ENCODE results near the gene TCP11L2.

TCP11L2 gene

DNA sequence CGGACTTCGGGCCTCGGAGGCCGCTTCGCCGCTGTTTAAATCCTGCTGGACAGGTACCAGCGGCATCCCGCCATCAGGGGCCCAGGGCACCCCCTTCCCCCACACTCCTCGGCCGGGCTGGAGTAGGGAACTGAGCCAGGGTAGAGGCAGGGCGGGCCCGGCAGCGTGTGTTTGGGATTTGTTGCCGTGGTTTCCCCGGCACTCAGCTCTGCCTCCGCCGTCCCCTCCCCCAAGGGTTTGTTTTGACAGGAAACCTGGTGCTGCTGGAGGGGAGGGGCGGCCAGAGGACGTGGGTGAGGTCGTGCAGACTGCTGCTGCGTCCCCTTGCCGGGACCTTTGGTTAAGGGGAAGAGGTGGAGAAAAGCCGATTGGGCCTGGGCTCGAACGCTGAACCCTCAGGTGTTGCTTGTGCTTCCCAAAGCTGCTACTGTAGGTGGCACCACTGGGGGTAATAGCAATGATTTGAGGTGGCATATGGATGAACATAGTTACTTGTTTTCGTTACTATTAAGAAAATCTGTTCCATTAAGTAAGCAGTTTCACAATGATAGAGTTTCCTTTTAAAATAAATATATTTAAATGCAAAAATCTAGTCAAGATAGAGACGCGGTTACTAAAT is 778 bp downstream of the TCP11L2 start:
- in situ Hi-C loops (cut with MboI; ENCODE audit: low pct_unique_long_range_greater_than_20kb, low sequenced_read_pairs, unreplicated experiment): no loop called here
- peak; percentile 52 for DNase-seq (ENCODE audit: low spot score)
- TF ChIP-seq, protein P1, sequence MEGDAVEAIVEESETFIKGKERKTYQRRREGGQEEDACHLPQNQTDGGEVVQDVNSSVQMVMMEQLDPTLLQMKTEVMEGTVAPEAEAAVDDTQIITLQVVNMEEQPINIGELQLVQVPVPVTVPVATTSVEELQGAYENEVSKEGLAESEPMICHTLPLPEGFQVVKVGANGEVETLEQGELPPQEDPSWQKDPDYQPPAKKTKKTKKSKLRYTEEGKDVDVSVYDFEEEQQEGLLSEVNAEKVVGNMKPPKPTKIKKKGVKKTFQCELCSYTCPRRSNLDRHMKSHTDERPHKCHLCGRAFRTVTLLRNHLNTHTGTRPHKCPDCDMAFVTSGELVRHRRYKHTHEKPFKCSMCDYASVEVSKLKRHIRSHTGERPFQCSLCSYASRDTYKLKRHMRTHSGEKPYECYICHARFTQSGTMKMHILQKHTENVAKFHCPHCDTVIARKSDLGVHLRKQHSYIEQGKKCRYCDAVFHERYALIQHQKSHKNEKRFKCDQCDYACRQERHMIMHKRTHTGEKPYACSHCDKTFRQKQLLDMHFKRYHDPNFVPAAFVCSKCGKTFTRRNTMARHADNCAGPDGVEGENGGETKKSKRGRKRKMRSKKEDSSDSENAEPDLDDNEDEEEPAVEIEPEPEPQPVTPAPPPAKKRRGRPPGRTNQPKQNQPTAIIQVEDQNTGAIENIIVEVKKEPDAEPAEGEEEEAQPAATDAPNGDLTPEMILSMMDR (IDR thresholded peaks at IDR 0.05; ENCODE audit: extremely low read depth, insufficient read depth, missing control alignments): no peak

GRCh38 chr12:106304001-106304421 is 1.5 kb downstream of the TCP11L2 start:
- in situ Hi-C loops (cut with MboI; ENCODE audit: low pct_unique_long_range_greater_than_20kb, low sequenced_read_pairs, unreplicated experiment): no loop called here
- no peak for DNase-seq (ENCODE audit: low spot score)
- TF ChIP-seq, protein P1 (IDR thresholded peaks at IDR 0.05; ENCODE audit: extremely low read depth, insufficient read depth, missing control alignments): no peak

GRCh38 chr12:106304797-106305196 is 2.3 kb downstream of the TCP11L2 start:
- TF ChIP-seq, protein P1 (IDR thresholded peaks at IDR 0.05; ENCODE audit: extremely low read depth, insufficient read depth, missing control alignments): no peak
- in situ Hi-C loops (cut with MboI; ENCODE audit: low pct_unique_long_range_greater_than_20kb, low sequenced_read_pairs, unreplicated experiment): no loop called here
- no peak for DNase-seq (ENCODE audit: low spot score)

- no peak for DNase-seq (ENCODE audit: low spot score)
- in situ Hi-C loops (cut with MboI; ENCODE audit: low pct_unique_long_range_greater_than_20kb, low sequenced_read_pairs, unreplicated experiment): no loop called here
- TF ChIP-seq, protein P1 (IDR thresholded peaks at IDR 0.05; ENCODE audit: extremely low read depth, insufficient read depth, missing control alignments): no peak
Measured at GRCh38 chr12:106305376-106305775, 2.8 kb downstream of the TCP11L2 start.

DNA sequence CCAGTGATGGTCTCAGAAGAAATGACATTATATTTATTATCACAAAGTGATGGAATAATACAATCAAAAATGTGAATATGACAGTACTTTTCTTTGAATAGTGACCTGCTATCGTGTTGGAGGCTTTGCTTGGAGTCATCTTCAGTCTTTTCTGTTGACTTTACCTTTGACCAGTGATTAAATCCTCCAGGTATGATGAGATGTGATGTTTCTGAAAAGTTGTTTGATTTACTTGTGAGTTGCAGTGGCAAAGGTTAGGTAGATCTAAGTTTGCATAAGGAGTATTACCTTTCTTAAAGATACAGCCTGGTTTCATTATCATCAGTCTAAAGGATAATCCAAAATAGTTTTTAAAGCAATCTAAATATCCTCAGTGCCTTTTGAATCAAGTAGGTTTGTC is 4.6 kb downstream of the TCP11L2 start:
- in situ Hi-C loops (cut with MboI; ENCODE audit: low pct_unique_long_range_greater_than_20kb, low sequenced_read_pairs, unreplicated experiment): no loop called here
- TF ChIP-seq, protein P1 (IDR thresholded peaks at IDR 0.05; ENCODE audit: extremely low read depth, insufficient read depth, missing control alignments): no peak
- DNase-seq (ENCODE audit: low spot score): no peak

- in situ Hi-C loops (cut with MboI; ENCODE audit: low pct_unique_long_range_greater_than_20kb, low sequenced_read_pairs, unreplicated experiment): no loop called here
- DNase-seq (ENCODE audit: low spot score): no peak
- TF ChIP-seq, protein P1 (IDR thresholded peaks at IDR 0.05; ENCODE audit: extremely low read depth, insufficient read depth, missing control alignments): no peak
Measured at GRCh38 chr12:106308121-106308520, 5.6 kb downstream of the TCP11L2 start.
